Measurements from ENCODE around the gene HSPA12B.
A peak's percentile ranks its signal among the peaks of the same experiment; 100 is the strongest.

Gene HSPA12B

GRCh38 chr20:3732327-3733118, at the start of gene HSPA12B:
Gene HSPA12B (plus strand): TSS chr20:3732685. CDS start chr20:3738675, 5,990 bp downstream.
- no peak for DNase-seq

- DNase-seq = no peak
Measured at GRCh38 chr20:3685341-3685740, 47.1 kb upstream of the HSPA12B start.

GRCh38 chr20:3686421-3686820, 46.1 kb upstream of the HSPA12B start:
- DNase-seq = no peak

- DNase-seq = peak; percentile 93
Measured at GRCh38 chr20:3686867-3687321, 45.6 kb upstream of the HSPA12B start.

GRCh38 chr20:3687655-3688054, 44.8 kb upstream of the HSPA12B start:
- peak; percentile 70 for DNase-seq

- no peak for DNase-seq
Measured at GRCh38 chr20:3689978-3690377, 42.5 kb upstream of the HSPA12B start.

GRCh38 chr20:3690413-3690812, 42.1 kb upstream of the HSPA12B start:
- no peak for DNase-seq

- DNase-seq = no peak
Measured at GRCh38 chr20:3691306-3691705, 41.2 kb upstream of the HSPA12B start.

GRCh38 chr20:3691897-3692296, 40.6 kb upstream of the HSPA12B start:
- no peak for DNase-seq

GRCh38 chr20:3692706-3693294, 39.7 kb upstream of the HSPA12B start:
- no peak for DNase-seq

- DNase-seq = no peak
Measured at GRCh38 chr20:3693376-3693775, 39.1 kb upstream of the HSPA12B start.

- DNase-seq = no peak
Measured at GRCh38 chr20:3694864-3695263, 37.6 kb upstream of the HSPA12B start.

GRCh38 chr20:3696200-3696599, 36.3 kb upstream of the HSPA12B start:
- DNase-seq = no peak

- no peak for DNase-seq
Measured at GRCh38 chr20:3696745-3697587, 35.5 kb upstream of the HSPA12B start.

GRCh38 chr20:3697588-3698305, 34.7 kb upstream of the HSPA12B start:
- no peak for DNase-seq

- DNase-seq = no peak
Measured at GRCh38 chr20:3698591-3699001, 33.9 kb upstream of the HSPA12B start.

GRCh38 chr20:3699037-3699436, 33.4 kb upstream of the HSPA12B start:
- DNase-seq = no peak

- DNase-seq = no peak
Measured at GRCh38 chr20:3701061-3701998, 31.2 kb upstream of the HSPA12B start.

GRCh38 chr20:3702611-3703391, 29.7 kb upstream of the HSPA12B start:
- no peak for DNase-seq

GRCh38 chr20:3704087-3704486, 28.4 kb upstream of the HSPA12B start:
- DNase-seq = no peak

GRCh38 chr20:3705491-3705969, 27.0 kb upstream of the HSPA12B start:
- no peak for DNase-seq
